Body of pancreas (tissue), 4 donors: ENCODE measurements around the gene IER5.

ENCODE experiments used
- CTCF ChIP-seq, 7 experiments: fragments of 450-650 bp in 4 of 7; fragments of 200-600 bp in 3 of 7; sonication (generic) in 3 of 7; IDR thresholded peaks; one replicate each; pipeline ENCODE4 v1.5.1; 2016 to 2019; ENCODE audit warnings: antibody characterized with exemption in 7 of 7
- POLR2A ChIP-seq, 3 donors: fragments of 450-650 bp; IDR thresholded peaks; one replicate each; pipeline ENCODE4 v1.6.1; 2016; ENCODE audit warnings: antibody characterized with exemption in 3 of 3, mild to moderate bottlenecking in 2 of 3

GRCh38 chr1:181133969-181134418 lies 45.5 kb downstream of the IER5 start:
- TF ChIP-seq CTCF (IDR thresholded peaks at IDR 0.05) (no peak), POLR2A (IDR thresholded peaks at IDR 0.05) (no peak)
